ENCODE measurements around the gene C4orf51. TPM values are rescaled to one million over a fixed set of nuclear protein-coding genes. Genes with fewer than 3 reads are reported as not detected.
A peak's percentile ranks its signal among the peaks of the same experiment; 100 is the strongest.
"Not testable (repeated sequence)": the region's sequence is repeated elsewhere in the genome, so short reads cannot be mapped to it uniquely, and the experiment has no call there.

The C4orf51 gene
- total RNA-seq (not detected), polyA plus RNA-seq (not detected)
- long read RNA-seq, donor 1, result 0 reads
- long read RNA-seq, donor 2, partial matches to known transcripts, result 8 of 8 reads
- long read RNA-seq, donor 2, other reads (novel, unspliced or antisense), result 0 of 8 reads
- long read RNA-seq, donor 3, result 0 reads
- long read RNA-seq, donor 4, result 0 reads
- long read RNA-seq, donor 5, partial matches to known transcripts, result 19 of 19 reads
- long read RNA-seq, donor 5, other reads (novel, unspliced or antisense), result 0 of 19 reads
- long read RNA-seq, donor 6, result 0 reads
- long read RNA-seq, donor 7, result 0 reads
- long read RNA-seq, donor 8, result 0 reads
- long read RNA-seq, donor 9, result 0 reads
- long read RNA-seq, donor 10, result 0 reads

DNA sequence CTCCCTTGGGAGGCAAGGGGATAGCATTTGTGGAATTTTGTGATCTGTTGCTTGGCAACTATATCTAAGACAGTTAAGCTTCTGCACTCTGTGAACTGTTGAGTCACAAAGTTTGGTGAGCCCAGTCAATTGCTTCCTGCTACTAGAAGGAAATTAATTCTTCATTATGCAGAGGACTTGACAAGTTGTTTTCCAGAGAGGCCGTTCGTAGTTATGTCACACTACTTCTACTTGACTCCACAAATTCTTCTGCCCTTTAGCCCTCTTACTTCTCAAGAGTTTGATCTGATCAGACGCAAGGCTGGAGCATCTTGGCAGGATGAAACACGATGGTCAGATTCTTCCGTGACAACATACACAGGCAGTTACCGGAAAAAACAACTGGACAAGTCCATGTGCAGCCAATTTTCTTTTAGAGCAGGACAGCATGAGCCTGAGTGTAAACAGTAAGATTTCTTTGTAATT is at the start of gene C4orf51:
Gene C4orf51 (plus strand): TSS at position 156 of the 465 bp plus-strand sequence. CDS start 58 bp downstream, at position 214.
- no peak for TF ChIP-seq POLR2A (IDR thresholded peaks at IDR 0.05)
- TF ChIP-seq EP300 (IDR thresholded peaks at IDR 0.05), result no peak
- TF ChIP-seq POLR2AphosphoS5 (IDR thresholded peaks at IDR 0.05), result peak in 1 of 3 donors; percentile 24
- H3K4me3 ChIP-seq, result no peak within 1 kb of the TSS
- H3K9me3 ChIP-seq, result no peaks in the 10 kb centered on the region
- peaks cover 9 to 26% (median 21%) of the 10 kb centered on the region in 4 donors for H3K4me1 ChIP-seq
- DNase-seq, result peak in 1 of 2 donors; percentile 83
- H3K36me3 ChIP-seq, result no peaks in the 10 kb centered on the region
- H3K27me3 ChIP-seq, result no peaks in the 10 kb centered on the region
- intact Hi-C loops (cut with DNase I; ENCODE audit: low total_unique reads), result no loop called here
- 32 to 42% (median 41%) methylated on average over 6 of the region's 6 CpGs for WGBS, 5 donors
- peak within 1 kb of the TSS in 4 of 5 donors; percentile 38 to 76 (median 69) for H3K27ac ChIP-seq

DNA sequence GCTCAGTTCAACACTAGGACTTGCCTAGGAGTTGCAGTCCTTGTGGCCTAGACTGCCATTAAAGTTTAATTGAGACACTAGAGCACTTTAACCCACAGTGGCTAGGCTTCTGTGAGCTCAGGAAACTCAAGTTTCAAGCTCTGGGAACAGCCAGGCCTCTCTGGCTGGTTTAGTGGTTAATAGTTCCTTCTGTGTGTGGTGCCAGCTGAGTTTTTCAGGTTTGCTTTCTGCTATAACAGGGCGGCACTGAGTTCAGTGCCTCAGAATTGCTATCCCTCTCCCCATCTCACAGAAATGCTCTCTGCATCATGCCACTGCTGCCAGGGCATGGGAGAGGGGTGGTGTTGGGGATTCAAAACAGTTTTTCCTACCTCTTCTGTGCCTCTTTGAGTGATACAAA is 44.8 kb upstream of the C4orf51 start:
- Histone ChIP-seq H3K4me1 (no peaks in the 10 kb centered on the region), H3K36me3 (peaks cover 0 to 12% (median 8%) of the 10 kb centered on the region in 4 donors), H3K27ac (no peak overlapping the region), H3K4me3 (no peak overlapping the region), H3K27me3 (no peaks in the 10 kb centered on the region), H3K9me3 (no peaks in the 10 kb centered on the region)
- TF ChIP-seq EP300 (IDR thresholded peaks at IDR 0.05), result no peak
- DNase-seq, result no peak
- intact Hi-C loops (cut with DNase I; ENCODE audit: low total_unique reads), result no loop called here
- WGBS, 5 donors, result 57 to 86% (median 84%) methylated on average over 1 of the region's 1 CpG

DNA sequence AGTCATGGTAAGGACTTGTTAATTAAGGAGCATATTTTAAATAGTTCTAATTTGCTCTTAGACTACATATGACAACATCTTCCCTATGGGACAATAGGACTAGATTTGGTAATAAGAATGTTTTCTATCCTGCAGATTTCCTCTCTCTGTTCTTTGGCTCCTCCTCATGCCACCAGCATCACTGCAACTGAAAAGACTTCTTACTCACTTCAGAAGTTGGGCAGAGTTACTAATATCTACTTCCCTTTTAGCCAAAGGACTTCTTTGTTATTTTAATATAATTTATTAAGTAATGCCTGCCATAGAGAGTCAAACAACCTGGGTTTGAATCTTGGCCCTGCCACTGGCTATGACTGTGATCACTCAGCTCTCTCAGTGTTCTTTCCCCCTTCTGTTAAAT is 44.3 kb upstream of the C4orf51 start:
- no peak for DNase-seq

DNA sequence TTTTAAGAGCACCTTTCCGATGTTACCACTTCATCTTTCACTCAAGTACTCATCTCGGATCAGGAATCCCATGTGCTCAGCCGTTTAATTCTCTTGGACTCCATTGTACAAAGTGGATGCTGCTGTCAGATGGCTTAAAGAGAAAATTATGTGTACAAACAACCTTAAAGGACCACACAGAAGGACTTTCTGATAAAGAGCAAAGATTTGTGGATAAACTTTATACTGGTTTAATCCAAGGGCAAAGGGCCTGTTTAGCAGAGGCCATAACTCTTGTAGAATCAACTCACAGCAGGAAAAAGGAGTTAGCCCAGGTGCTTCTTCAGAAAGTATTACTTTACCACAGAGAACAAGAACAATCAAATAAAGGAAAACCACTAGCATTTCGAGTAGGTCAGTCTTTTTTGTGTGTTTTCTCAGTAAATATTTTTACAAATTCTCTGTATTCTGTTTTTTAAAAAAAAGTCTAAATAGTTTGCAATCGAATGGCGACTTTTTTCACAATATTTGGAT is 40.7 kb upstream of the C4orf51 start:
- intact Hi-C loops (cut with DNase I; ENCODE audit: low total_unique reads), result no loop called here
- H3K4me1 ChIP-seq, result no peaks in the 10 kb centered on the region
- no peaks in the 10 kb centered on the region for H3K27me3 ChIP-seq
- H3K4me3 ChIP-seq, result no peak overlapping the region
- no peak overlapping the region for H3K27ac ChIP-seq
- TF ChIP-seq POLR2AphosphoS5 (IDR thresholded peaks at IDR 0.05) (no peak), POLR2A (IDR thresholded peaks at IDR 0.05) (no peak), EP300 (IDR thresholded peaks at IDR 0.05) (no peak)
- TF ChIP-seq, protein P1, sequence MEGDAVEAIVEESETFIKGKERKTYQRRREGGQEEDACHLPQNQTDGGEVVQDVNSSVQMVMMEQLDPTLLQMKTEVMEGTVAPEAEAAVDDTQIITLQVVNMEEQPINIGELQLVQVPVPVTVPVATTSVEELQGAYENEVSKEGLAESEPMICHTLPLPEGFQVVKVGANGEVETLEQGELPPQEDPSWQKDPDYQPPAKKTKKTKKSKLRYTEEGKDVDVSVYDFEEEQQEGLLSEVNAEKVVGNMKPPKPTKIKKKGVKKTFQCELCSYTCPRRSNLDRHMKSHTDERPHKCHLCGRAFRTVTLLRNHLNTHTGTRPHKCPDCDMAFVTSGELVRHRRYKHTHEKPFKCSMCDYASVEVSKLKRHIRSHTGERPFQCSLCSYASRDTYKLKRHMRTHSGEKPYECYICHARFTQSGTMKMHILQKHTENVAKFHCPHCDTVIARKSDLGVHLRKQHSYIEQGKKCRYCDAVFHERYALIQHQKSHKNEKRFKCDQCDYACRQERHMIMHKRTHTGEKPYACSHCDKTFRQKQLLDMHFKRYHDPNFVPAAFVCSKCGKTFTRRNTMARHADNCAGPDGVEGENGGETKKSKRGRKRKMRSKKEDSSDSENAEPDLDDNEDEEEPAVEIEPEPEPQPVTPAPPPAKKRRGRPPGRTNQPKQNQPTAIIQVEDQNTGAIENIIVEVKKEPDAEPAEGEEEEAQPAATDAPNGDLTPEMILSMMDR (IDR thresholded peaks at IDR 0.05), result no peak
- 82 to 86% (median 84%) methylated on average over 6 of the region's 6 CpGs for WGBS, 5 donors
- DNase-seq, result no peak
- peaks cover 0 to 41% (median 16%) of the 10 kb centered on the region in 4 donors for H3K36me3 ChIP-seq
- no peaks in the 10 kb centered on the region for H3K9me3 ChIP-seq

More for the DNA sequence above, 44.3 kb upstream of the C4orf51 start:
- intact Hi-C loops (cut with DNase I; ENCODE audit: low total_unique reads), result no loop called here
- Histone ChIP-seq H3K36me3 (peaks cover 0 to 18% (median 10%) of the 10 kb centered on the region in 4 donors), H3K27ac (no peak overlapping the region), H3K4me3 (no peak overlapping the region), H3K27me3 (no peaks in the 10 kb centered on the region), H3K9me3 (no peaks in the 10 kb centered on the region), H3K4me1 (no peaks in the 10 kb centered on the region)
- TF ChIP-seq POLR2A (IDR thresholded peaks at IDR 0.05), result no peak
- TF ChIP-seq EP300 (IDR thresholded peaks at IDR 0.05), result no peak
- TF ChIP-seq, protein P1 (IDR thresholded peaks at IDR 0.05), result no peak
- no peak for TF ChIP-seq POLR2AphosphoS5 (IDR thresholded peaks at IDR 0.05)

DNA sequence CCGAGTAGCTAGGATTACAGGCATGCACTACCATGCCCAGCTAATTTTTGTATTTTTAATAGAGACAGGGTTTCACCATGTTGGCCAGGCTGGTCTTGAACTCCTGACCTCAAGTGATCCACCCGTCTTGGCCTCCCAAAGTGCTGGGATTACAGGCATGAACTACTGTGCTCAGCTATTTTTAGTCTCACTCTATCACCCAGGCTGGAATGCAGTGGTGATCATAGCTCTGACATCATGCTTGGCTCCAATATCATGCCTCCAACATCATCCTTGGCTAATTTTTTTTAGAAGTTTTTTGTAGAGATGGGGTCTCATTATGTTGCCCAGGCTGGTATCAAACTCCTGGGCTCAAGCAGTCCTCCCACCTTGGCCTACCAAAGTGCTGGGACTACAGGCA is 39.7 kb upstream of the C4orf51 start:
- H3K4me3 ChIP-seq; H3K27ac ChIP-seq; intact Hi-C loops (cut with DNase I; ENCODE audit: low total_unique reads); H3K4me1 ChIP-seq; H3K27me3 ChIP-seq; H3K9me3 ChIP-seq: not testable (repeated sequence)
- H3K36me3 ChIP-seq, result peaks cover 0 to 41% (median 16%) of the 10 kb centered on the region in 4 donors
- WGBS, 5 donors, result 85 to 92% (median 88%) methylated on average over 2 of the region's 2 CpGs
- peak in 1 of 2 donors; percentile 36 for DNase-seq

DNA sequence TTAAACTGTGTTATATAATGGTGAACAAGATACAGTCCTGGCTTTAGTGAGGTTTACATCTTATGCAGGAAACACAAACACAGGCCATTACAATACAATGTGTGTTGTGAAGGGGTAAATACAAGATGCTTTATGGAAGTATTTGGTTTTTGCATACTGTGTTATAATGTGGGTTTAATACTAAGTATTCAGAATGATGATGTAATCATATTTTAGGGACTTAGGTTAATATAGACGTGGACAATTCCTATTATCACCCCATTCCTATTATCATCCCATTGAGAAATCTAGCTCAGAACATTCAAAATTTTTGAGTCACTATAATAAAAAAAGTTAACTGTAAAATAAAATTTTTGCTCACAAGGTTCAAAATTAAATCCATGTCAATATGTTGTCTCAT is 36.7 kb upstream of the C4orf51 start:
- Histone ChIP-seq H3K36me3 (peaks cover 0 to 65% (median 33%) of the 10 kb centered on the region in 4 donors), H3K4me1 (no peaks in the 10 kb centered on the region), H3K27ac (no peak overlapping the region), H3K4me3 (no peak overlapping the region), H3K9me3 (no peaks in the 10 kb centered on the region), H3K27me3 (no peaks in the 10 kb centered on the region)
- intact Hi-C loops (cut with DNase I; ENCODE audit: low total_unique reads), result no loop called here
- TF ChIP-seq, protein P1 (IDR thresholded peaks at IDR 0.05), result no peak
- TF ChIP-seq POLR2AphosphoS5 (IDR thresholded peaks at IDR 0.05), result no peak
- TF ChIP-seq EP300 (IDR thresholded peaks at IDR 0.05), result no peak
- no peak for TF ChIP-seq POLR2A (IDR thresholded peaks at IDR 0.05)
- DNase-seq, result no peak
- WGBS, 5 donors, result 86 to 100% (median 90%) methylated on average over 1 of the region's 1 CpG
